OCI-LY7 (cell line): ENCODE measurements around the gene AKT3.

Source experiments
- CTCF ChIP-seq: fragments of 200-600 bp; sonication (generic); conservative IDR thresholded peaks from 2 replicates; pipeline ENCODE4 v1.5.1; 2014; ENCODE audit warnings: mild to moderate bottlenecking, antibody characterized with exemption, low read length, moderate library complexity, mixed read lengths
- EZH2phosphoT487 ChIP-seq: fragments of 200-600 bp; sonication (generic); IDR thresholded peaks from 2 replicates; pipeline ENCODE4 v1.6.1; 2018; ENCODE audit warnings: low read depth, borderline replicate concordance, mild to moderate bottlenecking, mixed run types, antibody characterized with exemption, low read length, moderate library complexity, mixed read lengths

GRCh38 chr1:243645281-243645680, 204.8 kb downstream of the AKT3 start:
- TF ChIP-seq CTCF (no peak), EZH2phosphoT487 (no peak)
